ENCODE data around the gene TTLL13.

TTLL13 gene

GRCh38 chr15:90249203-90249863 is at the start of gene TTLL13:
Gene TTLL13 (plus strand): TSS chr15:90249556. CDS start chr15:90250631, 1,075 bp downstream.
- peak in 2 of 3 experiments; percentile 44 to 74 for DNase-seq (ENCODE audit: low read depth in 2 of 3, low spot score in 2 of 3)

GRCh38 chr15:90200534-90201129 is 48.7 kb upstream of the TTLL13 start:
- no peak for DNase-seq (ENCODE audit: low read depth in 2 of 3, low spot score in 2 of 3)

- peak in 2 of 3 experiments; percentile 50 to 52 for DNase-seq (ENCODE audit: low read depth in 2 of 3, low spot score in 2 of 3)
Measured at GRCh38 chr15:90201130-90201943, 48.0 kb upstream of the TTLL13 start, which contains the start of gene SEMA4B. Gene SEMA4B (plus strand): TSS chr15:90201330. CDS start chr15:90201579, 249 bp downstream.

GRCh38 chr15:90201944-90202375 is 47.4 kb upstream of the TTLL13 start:
- DNase-seq (ENCODE audit: low read depth in 2 of 3, low spot score in 2 of 3): no peak

- DNase-seq (ENCODE audit: low read depth in 2 of 3, low spot score in 2 of 3): no peak
Measured at GRCh38 chr15:90202929-90203328, 46.4 kb upstream of the TTLL13 start.

- no peak for DNase-seq (ENCODE audit: low read depth in 2 of 3, low spot score in 2 of 3)
Measured at GRCh38 chr15:90203473-90203872, 45.9 kb upstream of the TTLL13 start.

- no peak for DNase-seq (ENCODE audit: low read depth in 2 of 3, low spot score in 2 of 3)
Measured at GRCh38 chr15:90203922-90204321, 45.4 kb upstream of the TTLL13 start.

GRCh38 chr15:90205050-90205848 is 44.1 kb upstream of the TTLL13 start:
- no peak for DNase-seq (ENCODE audit: low read depth in 2 of 3, low spot score in 2 of 3)

GRCh38 chr15:90205886-90206285 is 43.5 kb upstream of the TTLL13 start:
- DNase-seq (ENCODE audit: low read depth in 2 of 3, low spot score in 2 of 3): no peak

- no peak for DNase-seq (ENCODE audit: low read depth in 2 of 3, low spot score in 2 of 3)
Measured at GRCh38 chr15:90207252-90207651, 42.1 kb upstream of the TTLL13 start.

- no peak for DNase-seq (ENCODE audit: low read depth in 2 of 3, low spot score in 2 of 3)
Measured at GRCh38 chr15:90208356-90208755, 41.0 kb upstream of the TTLL13 start.

GRCh38 chr15:90209591-90209990 is 39.8 kb upstream of the TTLL13 start:
- DNase-seq (ENCODE audit: low read depth in 2 of 3, low spot score in 2 of 3): no peak

- no peak for DNase-seq (ENCODE audit: low read depth in 2 of 3, low spot score in 2 of 3)
Measured at GRCh38 chr15:90210593-90210992, 38.8 kb upstream of the TTLL13 start.

GRCh38 chr15:90211009-90211408 is 38.3 kb upstream of the TTLL13 start:
- DNase-seq (ENCODE audit: low read depth in 2 of 3, low spot score in 2 of 3): no peak

- no peak for DNase-seq (ENCODE audit: low read depth in 2 of 3, low spot score in 2 of 3)
Measured at GRCh38 chr15:90211440-90212143, 37.8 kb upstream of the TTLL13 start.

GRCh38 chr15:90212221-90213098 is 36.9 kb upstream of the TTLL13 start:
- no peak for DNase-seq (ENCODE audit: low read depth in 2 of 3, low spot score in 2 of 3)

GRCh38 chr15:90213122-90213817 is 36.1 kb upstream of the TTLL13 start:
- DNase-seq (ENCODE audit: low read depth in 2 of 3, low spot score in 2 of 3): no peak

GRCh38 chr15:90213818-90214204 is 35.5 kb upstream of the TTLL13 start:
- DNase-seq (ENCODE audit: low read depth in 2 of 3, low spot score in 2 of 3): no peak
